GM19193 (cell line): ENCODE measurements around the gene STRN3.

Source experiments
- POLR2A ChIP-seq: IDR thresholded peaks from 4 replicates; pipeline ENCODE4 v1.6.1; 2011; ENCODE audit not compliant: insufficient read depth, insufficient read length; ENCODE audit errors: extremely low read depth

The STRN3 gene

GRCh38 chr14:30873308-30874119, 152.7 kb downstream of the STRN3 start:
- TF ChIP-seq POLR2A, result no peak

- TF ChIP-seq POLR2A, result no peak
Observed at GRCh38 chr14:30872602-30873001, 153.6 kb downstream of the STRN3 start.

- no peak for TF ChIP-seq POLR2A
Observed at GRCh38 chr14:30869551-30870155, 156.5 kb downstream of the STRN3 start.

GRCh38 chr14:30868736-30869135, 157.4 kb downstream of the STRN3 start:
- no peak for TF ChIP-seq POLR2A

- TF ChIP-seq POLR2A, result no peak
Observed at GRCh38 chr14:30864934-30865333, 161.2 kb downstream of the STRN3 start.

GRCh38 chr14:30861200-30861599, 165.0 kb downstream of the STRN3 start:
- TF ChIP-seq POLR2A, result no peak

GRCh38 chr14:30855345-30856037, 170.7 kb downstream of the STRN3 start:
- TF ChIP-seq POLR2A, result no peak

GRCh38 chr14:30854492-30854891, 171.7 kb downstream of the STRN3 start:
- TF ChIP-seq POLR2A, result no peak

GRCh38 chr14:30853946-30854345, 172.2 kb downstream of the STRN3 start:
- TF ChIP-seq POLR2A, result no peak

GRCh38 chr14:30849983-30850382, 176.2 kb downstream of the STRN3 start:
- no peak for TF ChIP-seq POLR2A

- no peak for TF ChIP-seq POLR2A
Observed at GRCh38 chr14:30849354-30849753, 176.8 kb downstream of the STRN3 start.

- TF ChIP-seq POLR2A, result no peak
Observed at GRCh38 chr14:30848449-30849240, 177.5 kb downstream of the STRN3 start.
